Cardiac muscle cell (in vitro differentiated cells and primary cell): Measurements from ENCODE around the gene ZNF512B. TPM values are rescaled to one million over a fixed set of nuclear protein-coding genes. Genes with fewer than 3 reads are reported as not detected.

Experiments used
- DNase-seq, 2 donors: peaks; one replicate each; pipeline versions ENCODE4 v3.0.0 to v3.0.0-alpha.2; 2010 to 2017; ENCODE audit warnings: low read depth in 1 of 2, low spot score in 1 of 2
- H3K27ac ChIP-seq: fragments of 200-600 bp; sonication (generic); 2 replicates; pipeline ENCODE4 v1.5.1; 2016
- H3K27me3 ChIP-seq: fragments of 200-600 bp; sonication (generic); 2 replicates; pipeline ENCODE4 v1.6.0; 2016; ENCODE audit warnings: control low read depth
- H3K36me3 ChIP-seq: fragments of 200-600 bp; sonication (generic); 2 replicates; pipeline ENCODE4 v1.5.1; 2016; ENCODE audit warnings: control low read depth
- H3K4me1 ChIP-seq: fragments of 200-600 bp; sonication (generic); 2 replicates; pipeline ENCODE4 v1.8.1; 2017; ENCODE audit warnings: low read depth, mild to moderate bottlenecking, mixed run types
- H3K4me3 ChIP-seq: fragments of 200-600 bp; sonication (generic); 2 replicates; pipeline ENCODE4 v1.5.1; 2016; ENCODE audit warnings: mild to moderate bottlenecking
- H3K9me3 ChIP-seq: fragments of 200-600 bp; sonication (generic); 2 replicates; pipeline ENCODE4 v1.5.1; 2017; ENCODE audit warnings: low read depth, mild to moderate bottlenecking, control low read depth
- polyA plus RNA-seq: library from polyadenylated mRNA; unstranded; fragments of >200 nt; fragmentation: Nextera tagmentation; extraction: Ambion mirVana; gene quantifications from 2 replicates; pipeline ENCODE4 v1.2.1, GENCODE V29; 2016
- total RNA-seq: library from RNA; depleted of rRNA; stranded (reverse); fragments of >200 nt; gene quantifications from 2 replicates; pipeline ENCODE4 v1.2.3, GENCODE V29; 2016
- TF ChIP-seq, protein P1 (sequence below): IDR thresholded peaks from 2 replicates; pipeline ENCODE4 v1.5.1; 2012; ENCODE audit warnings: low read depth, mild to moderate bottlenecking, low read length

The ZNF512B gene
- total and polyA plus RNA-seq, 2 experiments from 2014 or later = 13.7 to 45.8 TPM

DNA sequence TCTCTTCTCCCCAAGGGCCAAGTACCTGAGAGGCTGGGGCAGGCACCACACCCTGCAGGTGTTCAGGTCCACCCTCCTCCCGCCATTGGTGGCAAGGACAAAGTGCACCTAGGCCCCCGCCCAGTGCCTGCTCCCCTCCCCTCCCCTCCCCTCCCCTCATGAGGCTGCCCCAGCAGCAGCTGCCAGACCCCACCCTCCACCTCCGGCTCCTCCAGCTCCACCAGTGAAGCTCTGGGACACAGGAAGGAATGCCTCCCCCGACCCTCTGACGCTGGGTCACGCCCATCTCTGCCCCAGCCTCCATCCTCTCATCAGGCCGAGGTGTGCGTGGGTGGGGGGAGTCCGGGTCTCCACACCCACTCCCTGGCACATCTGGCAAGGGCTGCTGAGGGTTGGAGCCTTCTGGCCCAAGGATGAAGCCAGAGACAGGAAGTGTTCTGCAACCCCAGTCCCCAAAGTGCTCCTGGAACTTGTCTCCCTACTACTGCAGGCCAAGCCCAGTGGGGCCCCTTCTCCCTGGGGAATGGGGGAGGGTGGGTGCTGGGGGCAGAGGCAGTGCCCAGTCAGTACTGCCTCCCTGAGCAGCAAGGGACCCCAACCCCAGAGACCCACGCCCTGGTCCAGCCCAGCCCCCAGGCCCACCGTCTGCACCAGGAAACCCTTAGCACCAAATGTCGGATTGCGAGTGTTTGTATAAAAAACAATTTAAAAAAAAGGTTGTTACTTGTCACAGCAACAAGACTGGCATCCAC lies 11.9 kb downstream of the ZNF512B start:
- H3K9me3 ChIP-seq = no peaks in the 10 kb centered on the region
- peaks cover 19% of the 10 kb centered on the region for H3K36me3 ChIP-seq
- H3K27me3 ChIP-seq = no peaks in the 10 kb centered on the region
- no peak overlapping the region for H3K4me3 ChIP-seq
- DNase-seq = peak in 1 of 2 donors; percentile 67
- peak overlapping the region; percentile 5 for H3K27ac ChIP-seq
- peaks cover 14% of the 10 kb centered on the region for H3K4me1 ChIP-seq
- TF ChIP-seq, protein P1, sequence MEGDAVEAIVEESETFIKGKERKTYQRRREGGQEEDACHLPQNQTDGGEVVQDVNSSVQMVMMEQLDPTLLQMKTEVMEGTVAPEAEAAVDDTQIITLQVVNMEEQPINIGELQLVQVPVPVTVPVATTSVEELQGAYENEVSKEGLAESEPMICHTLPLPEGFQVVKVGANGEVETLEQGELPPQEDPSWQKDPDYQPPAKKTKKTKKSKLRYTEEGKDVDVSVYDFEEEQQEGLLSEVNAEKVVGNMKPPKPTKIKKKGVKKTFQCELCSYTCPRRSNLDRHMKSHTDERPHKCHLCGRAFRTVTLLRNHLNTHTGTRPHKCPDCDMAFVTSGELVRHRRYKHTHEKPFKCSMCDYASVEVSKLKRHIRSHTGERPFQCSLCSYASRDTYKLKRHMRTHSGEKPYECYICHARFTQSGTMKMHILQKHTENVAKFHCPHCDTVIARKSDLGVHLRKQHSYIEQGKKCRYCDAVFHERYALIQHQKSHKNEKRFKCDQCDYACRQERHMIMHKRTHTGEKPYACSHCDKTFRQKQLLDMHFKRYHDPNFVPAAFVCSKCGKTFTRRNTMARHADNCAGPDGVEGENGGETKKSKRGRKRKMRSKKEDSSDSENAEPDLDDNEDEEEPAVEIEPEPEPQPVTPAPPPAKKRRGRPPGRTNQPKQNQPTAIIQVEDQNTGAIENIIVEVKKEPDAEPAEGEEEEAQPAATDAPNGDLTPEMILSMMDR = no peak

DNA sequence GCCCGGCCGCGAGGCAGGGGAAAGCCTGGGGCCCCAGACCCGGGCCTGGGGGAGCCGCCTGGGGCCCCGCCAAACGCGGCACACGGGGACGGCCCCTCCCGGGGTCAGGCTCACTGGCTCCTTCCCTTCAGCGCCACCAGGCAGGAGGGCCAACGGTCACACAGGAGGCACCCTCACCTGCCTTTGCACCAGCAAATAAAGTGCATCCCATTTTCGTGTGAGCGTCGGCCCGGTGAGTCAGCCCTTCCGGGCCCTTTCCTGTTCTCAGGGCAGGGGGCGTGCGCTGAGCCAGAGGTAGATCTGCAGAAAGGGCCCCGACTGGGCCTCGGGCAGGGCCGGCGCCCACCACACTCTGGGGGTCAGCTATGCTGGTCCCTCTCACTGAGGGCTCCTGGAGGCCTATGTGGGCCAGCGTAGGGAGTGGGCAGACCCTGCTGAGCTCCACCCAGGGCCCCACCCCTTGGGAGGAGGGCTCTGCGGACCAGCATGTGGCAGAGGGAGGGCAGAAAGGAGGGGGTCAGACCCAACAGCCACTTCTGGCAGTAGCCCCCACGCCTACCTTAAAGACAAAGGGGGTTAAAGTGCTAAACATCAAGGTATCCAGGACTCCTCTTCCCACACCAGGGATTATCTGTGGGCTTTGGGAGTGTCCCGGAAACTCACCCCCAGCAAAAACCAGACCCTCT lies 12.6 kb downstream of the ZNF512B start:
- no peaks in the 10 kb centered on the region for H3K9me3 ChIP-seq
- no peaks in the 10 kb centered on the region for H3K27me3 ChIP-seq
- TF ChIP-seq, protein P1 = peak; percentile 14
- peaks cover 18% of the 10 kb centered on the region for H3K36me3 ChIP-seq
- H3K27ac ChIP-seq = peak overlapping the region; percentile 5
- DNase-seq = peak; percentile 64 to 74
- H3K4me3 ChIP-seq = peak overlapping the region; percentile 40
- peaks cover 14% of the 10 kb centered on the region for H3K4me1 ChIP-seq

DNA sequence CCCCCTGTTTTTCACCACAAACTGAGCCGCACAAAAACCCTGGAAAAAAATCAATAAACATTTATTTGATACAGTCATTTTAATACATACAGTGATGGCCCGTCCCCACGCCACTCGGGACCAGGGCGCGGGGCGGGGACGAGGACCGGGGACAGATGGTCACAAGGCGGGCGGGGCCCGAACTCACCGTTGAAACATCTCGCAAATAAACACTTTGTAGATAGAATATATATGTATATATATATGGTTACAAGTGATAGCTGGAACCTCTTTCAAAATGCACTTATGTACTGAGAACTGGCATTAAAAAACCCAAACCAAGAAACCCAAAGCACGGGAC lies 13.1 kb downstream of the ZNF512B start:
- no peaks in the 10 kb centered on the region for H3K9me3 ChIP-seq
- H3K27ac ChIP-seq = no peak overlapping the region
- peak overlapping the region; percentile 40 for H3K4me3 ChIP-seq
- H3K4me1 ChIP-seq = peaks cover 17% of the 10 kb centered on the region
- H3K36me3 ChIP-seq = peaks cover 13% of the 10 kb centered on the region
- H3K27me3 ChIP-seq = no peaks in the 10 kb centered on the region
- TF ChIP-seq, protein P1 = no peak
- DNase-seq = no peak

DNA sequence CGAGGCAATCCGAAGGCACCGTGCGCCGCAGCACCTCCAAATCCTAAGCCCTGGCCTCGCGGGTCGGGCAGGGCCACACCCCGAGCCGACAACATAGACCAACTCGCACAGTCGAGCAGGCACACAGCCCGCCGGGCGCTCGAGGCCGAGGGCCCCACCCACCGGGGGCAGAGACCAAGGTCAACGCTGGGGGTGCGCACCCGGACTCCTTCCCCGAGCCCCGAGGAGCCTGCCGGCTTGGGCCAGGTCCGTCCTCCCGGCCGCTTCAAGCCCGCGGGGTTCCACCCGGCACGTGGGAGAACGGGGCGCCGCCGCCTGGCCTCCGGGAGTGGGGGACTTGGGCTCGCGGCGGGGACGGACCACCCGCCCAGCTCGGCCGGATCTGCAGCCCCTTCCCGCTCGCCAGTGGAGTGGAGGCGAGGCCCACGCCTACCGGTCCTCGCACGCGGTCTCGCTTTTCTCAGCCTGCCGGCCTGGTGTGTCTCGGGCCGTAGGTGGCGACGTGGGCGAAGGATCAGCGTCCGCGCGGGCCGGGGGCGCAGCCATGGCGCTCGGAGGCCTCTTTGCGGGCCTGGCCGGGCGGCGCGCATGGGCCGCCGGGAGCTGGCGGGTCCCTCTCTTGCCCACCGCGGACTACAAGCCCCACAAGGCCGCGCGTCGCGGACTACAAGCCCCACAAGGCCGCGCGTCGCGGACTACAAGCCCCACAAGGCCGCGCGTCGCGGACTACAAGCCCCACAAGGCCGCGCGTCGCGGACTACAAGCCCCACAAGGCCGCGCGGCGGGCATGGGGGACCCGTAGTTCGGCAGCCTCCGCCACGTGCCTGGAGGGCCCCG lies 13.7 kb downstream of the ZNF512B start, which contains the start of gene UCKL1:
Gene UCKL1, minus strand, starts transcription at position 590 of the 837 bp plus-strand sequence. Its CDS starts 44 bp downstream, at position 546.
- Histone ChIP-seq H3K4me1 (peaks cover 22% of the 10 kb centered on the region), H3K4me3 (peak within 1 kb of the TSS; percentile 98)
- peak; percentile 94 to 95 for DNase-seq

More for the DNA sequence above, 13.7 kb downstream of the ZNF512B start, which contains the start of gene UCKL1:
- TF ChIP-seq, protein P1 = no peak
- Histone ChIP-seq H3K27ac (peak within 1 kb of the TSS; percentile 96), H3K9me3 (no peaks in the 10 kb centered on the region), H3K36me3 (peaks cover 9% of the 10 kb centered on the region), H3K27me3 (no peaks in the 10 kb centered on the region)
